GM18867 (cell line): ENCODE results near the gene NSF.
"Not testable (repeated sequence)": the region's sequence is repeated elsewhere in the genome, so short reads cannot be mapped to it uniquely, and the experiment has no call there.

ENCODE experiments used
- ATAC-seq: cut with Tn5 transposase; IDR thresholded peaks from one replicate; pipeline ENCODE4 v1.9.1; 2021; ENCODE audit warnings: mild to moderate bottlenecking, moderate library complexity; ENCODE audit not compliant: unreplicated experiment

The NSF gene

DNA sequence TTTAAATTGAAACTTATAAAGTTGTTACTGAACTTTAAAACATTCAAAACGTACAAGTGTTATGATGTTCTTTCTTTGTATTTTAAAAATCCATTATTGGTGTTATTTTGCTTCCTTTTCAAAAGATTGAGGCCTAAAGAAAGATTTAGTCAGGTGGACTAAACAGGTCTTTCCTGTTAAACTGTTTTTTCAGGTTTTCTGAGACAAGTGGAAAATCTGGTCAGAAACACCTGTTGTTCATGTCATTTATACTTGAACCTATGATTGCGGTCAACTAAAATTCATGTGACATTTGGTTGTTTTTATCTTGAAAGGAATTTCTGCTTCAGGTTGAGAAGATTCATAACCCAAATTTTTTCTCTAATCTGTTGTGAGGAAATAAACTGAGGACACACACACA is 108.5 kb downstream of the NSF start:
- ATAC-seq, result not testable (repeated sequence)

DNA sequence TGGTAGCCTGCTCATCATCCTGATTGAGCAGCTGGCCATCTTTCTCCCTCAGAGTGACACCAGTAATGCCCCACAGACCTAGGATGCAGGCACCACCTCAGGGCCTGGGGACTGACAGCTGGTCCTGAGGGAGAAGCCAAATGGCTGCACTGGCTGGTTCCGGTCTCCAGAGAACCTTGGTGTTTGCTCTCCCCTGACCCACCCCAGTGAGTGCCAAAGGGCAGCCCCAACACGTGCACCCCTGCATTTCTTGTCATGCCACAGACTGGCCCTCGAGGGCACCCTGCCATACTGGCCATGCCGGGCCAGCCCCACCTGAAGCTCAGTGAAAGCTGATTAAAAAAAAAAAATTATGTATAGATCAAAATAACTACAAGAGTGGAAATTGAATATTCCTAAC is 127.5 kb downstream of the NSF start:
- no peak for ATAC-seq

DNA sequence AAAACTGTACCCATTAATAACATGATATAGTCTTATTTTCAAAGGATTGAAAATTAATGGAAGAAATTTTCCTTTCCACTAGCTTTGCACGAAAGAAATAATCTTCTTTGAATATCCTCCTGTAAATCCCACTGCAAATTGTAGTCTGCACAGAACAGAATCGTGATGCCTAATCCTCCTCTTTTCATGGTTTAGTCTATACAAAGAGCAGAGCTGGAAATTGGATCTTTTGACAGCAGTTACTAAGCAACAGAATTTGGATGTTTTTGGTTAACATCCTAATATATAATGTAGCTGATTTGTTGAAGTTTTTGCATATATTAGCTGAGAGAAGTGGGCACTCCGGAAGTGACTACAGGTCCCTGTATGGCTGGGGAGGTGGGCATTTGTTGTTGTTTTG is 129.4 kb downstream of the NSF start:
- ATAC-seq, result no peak

DNA sequence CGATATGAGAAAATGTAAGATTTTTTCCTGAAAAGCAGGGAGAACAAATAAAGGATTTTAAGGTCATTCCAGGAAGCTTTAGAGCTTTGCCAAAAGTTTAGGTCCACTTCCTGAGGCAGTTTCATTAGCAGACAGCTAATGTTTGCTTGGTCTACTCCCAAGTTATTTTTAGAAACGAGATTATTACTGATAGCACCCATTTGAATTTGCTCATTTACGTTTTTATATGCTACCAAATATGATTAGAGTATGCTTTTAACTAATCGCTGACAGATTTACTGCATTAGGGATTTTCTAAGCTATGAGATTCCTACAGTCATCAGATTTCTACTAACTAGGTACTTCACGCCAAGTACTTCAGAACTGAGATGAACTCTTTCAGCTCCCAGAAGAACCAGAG is 129.9 kb downstream of the NSF start:
- no peak for ATAC-seq

DNA sequence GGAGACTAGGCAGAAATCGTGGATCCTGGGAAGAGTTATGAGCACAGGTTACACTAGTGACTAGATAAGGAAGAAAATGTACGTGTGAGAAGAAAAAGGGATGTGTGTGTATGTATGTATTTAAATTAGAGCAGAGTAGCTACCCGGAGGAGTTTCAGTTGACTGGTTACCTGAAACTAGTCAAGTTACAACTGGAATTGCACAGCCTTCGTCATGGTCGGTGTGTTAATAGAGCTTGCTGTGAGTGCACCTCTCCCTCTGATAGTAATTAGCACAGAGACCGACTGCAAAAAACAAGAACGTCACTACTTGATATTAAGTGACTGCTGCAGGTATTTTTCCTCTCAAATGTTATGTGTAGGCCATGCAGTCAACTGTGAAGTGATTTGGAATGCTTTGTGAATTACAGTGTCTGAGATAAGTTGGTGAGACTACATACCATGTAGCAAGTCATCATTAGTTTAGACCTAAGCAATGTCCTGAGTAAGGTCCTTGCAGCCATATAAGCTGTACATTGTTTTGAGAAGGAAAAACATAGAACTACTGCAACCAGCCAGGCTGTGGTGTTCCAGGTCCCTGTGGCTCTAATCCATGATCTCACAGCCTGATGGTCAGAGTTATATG is 132.3 kb downstream of the NSF start:
- ATAC-seq, result no peak

DNA sequence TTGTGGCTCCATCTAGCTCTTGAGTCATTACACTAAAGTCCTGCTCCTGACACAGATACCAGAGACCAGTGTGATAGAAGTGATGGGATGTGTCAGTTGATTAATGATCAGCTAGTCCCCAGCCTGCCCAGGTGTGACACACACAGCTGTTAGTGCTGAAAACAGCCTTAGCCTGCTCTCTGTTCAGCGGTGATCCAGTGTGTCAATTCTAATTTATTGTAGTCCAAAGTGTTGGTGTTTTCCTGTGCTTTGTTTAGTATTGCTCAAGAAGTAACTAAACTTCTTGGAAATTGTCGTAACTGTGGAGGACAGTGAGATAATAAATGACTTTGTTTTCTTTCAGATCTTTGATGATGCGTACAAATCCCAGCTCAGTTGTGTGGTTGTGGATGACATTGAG is 135.7 kb downstream of the NSF start:
- ATAC-seq, result no peak

DNA sequence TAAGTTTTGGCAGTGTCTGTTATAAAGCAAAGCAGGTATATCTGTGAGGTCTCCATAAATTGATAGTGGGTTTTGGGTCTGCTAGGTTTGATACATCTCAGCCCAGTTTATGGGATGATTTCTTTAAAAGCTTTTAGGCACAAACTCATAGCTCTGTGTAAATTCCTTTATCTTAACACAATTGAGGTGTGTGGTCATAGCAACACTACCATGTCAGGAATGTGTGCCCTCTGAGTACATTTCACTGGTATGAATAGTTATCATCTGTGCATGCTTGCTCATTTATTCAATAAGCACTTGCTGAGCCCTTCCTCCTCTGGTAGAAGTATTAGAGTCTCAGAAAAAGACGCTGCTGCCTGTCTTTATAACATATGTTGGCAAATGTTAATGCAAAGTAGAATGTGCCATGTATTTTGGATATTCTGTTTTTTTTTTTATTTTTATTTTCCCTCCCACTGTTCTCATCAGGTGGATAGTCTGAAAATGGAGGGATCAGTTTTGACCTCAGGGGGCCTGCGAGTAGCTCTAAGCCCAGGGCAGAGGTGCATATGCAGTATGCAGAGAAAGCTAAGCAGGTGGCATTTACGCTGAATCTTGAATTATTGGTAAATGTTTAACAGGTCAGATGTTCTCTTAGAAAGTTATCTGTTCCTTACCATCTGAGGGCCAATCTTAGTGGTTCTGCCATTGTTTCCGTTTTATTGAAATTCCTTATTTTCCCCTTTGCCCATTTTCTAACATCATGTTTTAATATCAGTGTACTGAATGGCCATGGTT is 137.3 kb downstream of the NSF start:
- no peak for ATAC-seq

DNA sequence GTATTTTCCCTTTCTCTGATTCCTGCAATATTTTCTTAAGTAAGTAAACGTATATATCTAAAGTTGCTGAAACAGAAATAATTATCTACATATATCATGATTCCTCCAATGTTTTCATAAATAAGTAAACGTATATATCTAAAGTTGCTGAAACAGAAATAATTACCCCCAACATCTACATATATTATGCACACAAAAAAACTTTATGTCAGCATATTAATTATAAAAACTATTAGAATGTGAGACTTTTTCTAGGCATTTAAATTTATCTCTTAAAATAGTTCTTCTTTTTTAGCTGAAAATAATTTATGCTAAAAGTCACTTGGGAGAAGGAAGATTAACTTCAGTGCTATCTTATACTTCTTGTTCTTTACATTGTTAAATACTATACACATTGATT is 139.6 kb downstream of the NSF start:
- no peak for ATAC-seq

DNA sequence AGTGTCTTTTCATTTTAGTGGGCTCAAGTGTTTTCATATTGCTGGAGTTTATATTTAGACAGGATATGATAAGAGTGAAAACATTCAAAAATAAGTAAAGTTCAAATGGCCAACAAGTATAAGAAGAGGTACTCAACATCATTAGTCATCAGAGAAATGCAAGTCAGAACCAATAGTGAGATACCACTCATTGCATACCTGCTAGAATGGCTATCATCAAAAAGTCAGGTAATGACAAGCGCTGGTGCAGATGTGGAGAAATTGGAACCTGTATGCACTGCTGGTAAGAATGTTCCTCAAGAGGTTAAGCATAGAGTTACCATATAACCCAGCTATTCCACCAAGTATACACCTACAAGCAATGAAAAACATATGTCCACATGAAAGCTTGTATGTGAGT is 140.2 kb downstream of the NSF start:
- no peak for ATAC-seq

DNA sequence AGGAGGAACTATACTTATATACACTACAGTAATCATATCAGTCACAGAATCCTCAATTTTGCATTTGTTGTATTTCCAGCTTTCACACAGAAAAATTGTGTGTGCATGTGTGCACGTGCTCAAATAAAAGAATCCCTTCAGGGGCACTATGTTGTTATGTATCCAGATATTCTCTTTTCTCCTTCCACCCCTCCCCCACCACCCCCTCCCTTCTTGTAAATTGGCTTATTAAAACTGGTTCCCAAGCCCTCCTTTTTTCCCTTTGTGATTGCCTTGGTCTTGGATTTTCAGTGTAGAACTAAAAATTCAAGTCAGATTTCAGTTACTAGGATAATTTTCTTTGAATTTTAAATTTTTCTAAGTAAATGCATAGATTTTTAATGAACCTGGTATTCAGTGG is 141.7 kb downstream of the NSF start:
- ATAC-seq, result no peak

DNA sequence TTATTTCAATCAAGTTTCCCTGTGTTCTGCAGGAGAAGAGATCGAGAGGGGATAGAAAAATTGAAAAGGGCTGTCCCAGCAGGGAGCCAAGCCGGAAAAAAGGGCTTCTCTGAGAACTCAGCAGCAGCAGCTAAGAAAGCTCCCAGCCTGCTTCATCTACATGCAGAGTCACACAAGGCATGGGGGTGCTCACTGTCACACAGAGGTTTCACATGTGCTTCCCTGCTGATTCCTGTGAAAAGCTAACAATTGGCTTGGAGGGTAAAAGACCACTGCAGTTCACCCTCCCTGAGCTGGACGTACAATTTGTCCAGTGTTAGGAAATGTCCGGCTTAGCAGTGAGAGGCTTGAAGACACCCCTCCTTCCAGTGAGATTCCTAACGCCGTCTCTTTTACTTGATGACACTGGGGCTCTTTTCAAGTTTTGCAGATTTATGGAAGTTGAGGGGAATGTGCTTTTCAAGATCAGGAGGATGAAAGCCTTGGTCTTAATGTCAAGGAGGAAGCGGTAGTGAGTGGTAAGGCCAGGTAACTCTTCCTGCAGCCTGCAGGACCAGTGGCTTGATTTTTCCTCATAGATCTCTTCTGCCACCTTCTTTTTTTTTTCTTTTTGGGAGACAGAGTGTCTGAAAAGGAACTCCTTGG is 142.4 kb downstream of the NSF start:
- ATAC-seq, result no peak

DNA sequence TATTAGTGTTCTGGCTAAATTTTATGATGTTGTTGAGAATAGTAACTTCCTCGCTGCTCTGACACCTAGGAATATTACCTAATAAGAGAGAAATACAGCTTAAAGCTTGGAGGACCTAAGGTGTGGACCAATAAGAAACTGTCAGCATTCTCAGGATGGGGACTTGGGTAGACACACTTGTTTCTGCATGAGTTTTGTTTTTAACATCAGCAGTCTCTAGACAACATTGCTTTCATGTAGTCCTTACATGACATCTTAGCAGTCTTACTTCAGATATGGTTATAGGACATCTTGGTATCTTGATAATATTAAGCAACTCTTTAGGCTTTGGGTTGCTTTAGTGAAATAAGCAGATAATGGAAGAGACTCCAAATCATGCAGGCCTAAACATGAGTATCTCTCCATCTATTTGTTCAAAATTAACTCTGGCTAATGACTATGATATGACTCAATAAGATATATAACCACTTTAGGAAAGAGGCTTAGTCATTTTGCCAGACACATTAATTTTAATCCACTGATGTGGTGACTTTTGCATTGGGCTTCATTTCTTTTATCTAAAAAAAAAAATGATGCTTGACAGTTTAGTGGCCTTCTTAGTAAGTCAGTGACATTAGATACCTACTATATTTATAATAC is 143.5 kb downstream of the NSF start:
- no peak for ATAC-seq

DNA sequence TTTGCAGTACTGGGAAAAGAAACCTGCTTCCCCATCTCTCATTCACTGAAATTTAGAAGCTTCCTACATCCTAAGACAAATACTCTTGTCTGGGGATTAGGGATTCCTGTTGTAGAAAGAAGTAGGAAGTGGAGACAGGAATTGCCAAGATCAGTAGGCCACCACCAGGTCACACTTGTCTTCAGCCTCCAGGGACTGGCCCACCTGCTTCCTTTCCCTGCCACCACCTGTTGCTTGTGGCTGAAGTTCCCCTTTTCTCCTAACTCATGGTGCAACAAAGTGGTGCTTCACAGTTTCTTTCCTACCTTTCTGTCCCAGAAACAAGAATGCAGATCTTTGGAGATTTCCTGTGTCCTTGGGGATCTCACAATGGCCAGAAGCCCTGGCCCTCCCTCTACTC is 145.6 kb downstream of the NSF start:
- ATAC-seq, result no peak

DNA sequence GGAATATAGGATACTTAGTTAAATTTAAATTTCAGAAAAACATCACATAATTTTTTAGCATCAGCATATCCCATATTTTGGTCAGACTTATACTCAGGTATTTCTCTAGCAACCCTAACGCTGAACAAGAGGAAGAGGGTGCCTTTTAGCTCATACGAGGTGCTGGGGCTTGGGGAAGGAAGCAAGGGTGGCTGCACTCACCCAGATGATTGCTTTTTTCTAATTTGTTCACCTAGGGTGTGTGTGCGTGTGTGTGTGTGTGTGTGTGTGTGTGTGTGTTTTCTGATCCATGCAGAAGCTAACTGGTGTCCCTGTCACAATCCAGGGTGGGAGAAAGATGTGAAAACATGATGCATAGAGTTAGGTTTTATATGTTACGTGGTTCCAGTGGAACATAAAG is 146.9 kb downstream of the NSF start:
- no peak for ATAC-seq

DNA sequence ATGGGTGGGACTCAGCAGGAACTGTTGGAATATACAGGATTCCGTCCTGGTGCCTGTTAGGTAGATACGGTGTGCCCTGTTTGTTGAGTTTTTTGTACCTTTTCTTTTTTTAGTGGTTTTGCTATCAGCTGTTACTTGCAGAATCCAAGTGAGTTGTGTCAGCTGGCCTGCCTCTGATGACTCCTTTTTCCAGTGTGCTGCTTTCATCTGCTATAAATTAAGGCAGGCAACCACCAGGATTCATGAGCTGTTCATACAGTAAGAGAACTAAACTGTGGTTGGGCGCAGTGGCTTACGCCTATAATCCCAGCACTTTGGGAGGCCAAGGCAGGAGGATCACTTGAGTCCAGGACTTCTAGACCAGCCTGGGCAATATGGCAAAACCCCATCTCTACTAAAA is 148.1 kb downstream of the NSF start:
- ATAC-seq, result no peak

DNA sequence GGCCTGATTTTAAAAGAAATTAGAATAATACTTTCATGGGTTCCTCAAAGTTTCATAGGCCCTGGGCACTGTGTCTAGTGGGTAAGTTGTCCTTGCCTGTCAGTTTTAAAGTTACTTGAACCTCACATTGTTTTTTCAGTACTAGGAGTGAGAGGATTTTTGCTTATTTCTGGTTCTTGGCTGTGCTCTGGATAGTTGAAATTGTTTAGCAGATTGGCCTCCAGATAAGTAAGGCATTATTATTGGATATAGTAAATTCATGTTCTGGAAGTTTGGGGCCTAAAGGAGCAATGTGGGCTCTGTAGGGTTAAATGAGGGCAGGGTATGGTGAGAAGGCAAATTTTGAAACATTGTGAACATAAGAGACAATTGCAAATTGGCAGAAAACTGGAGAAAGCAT is 149.5 kb downstream of the NSF start:
- no peak for ATAC-seq

DNA sequence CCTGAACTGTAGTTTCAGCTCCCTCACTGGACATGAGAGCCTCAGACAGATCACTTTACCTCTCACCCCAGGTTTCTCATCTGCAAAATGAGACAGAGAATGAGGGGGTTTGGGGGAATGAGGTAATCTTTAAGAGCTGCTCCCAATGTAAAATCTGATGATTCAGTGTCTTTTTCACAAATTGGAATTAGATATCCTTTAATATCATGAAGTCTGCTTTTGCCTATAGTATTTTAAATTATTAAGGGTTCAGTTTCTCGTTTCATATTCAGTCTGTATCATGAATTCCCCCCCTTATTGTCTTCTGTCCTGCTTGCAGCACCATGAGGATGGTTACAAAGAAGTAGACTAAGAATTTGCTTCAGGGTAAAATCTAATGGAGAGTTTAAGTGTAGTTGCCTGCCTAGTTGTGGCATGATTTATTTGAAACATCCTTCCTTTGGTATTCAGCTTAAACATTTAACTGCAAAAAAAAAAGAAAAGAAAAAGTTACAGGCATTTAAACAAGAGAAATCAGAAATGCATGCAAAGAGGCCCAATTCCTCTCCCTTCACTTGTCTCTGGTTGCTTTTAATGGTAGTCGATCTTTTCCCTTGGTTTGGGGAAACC is 150.8 kb downstream of the NSF start:
- ATAC-seq, result no peak

DNA sequence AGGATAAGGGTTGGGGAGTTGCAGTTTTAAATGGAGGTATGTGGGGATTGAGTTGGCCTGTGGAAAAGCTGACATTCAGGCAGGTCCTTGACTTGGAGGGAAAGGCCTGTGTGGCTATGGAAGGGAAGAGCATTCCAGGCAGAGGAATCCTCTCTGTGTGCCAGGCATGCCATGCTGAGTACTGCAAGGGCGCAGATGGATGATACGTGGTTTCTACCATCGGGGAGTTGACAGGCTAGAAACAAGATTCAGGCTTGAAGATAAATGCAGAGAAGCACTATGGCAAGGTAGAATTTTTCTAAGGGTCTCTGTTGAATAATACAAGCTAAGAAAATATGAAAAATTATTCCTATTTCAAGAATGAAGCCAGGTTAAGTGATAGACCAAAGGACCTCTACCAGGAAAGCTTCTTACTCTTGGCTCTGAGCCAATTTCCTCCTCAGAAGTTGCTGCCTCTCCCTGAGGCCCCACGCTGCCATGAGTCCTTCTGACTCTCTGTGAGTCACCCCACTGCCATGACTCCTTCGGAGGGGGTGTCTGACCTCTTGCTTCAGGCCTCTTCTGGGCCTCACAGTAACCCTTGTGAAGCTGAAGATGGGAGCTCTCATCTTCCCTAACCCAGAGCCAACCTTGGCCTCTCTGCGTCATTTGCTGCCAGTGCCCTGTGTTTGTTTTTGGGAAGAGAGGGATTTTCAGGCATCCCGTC is 152.2 kb downstream of the NSF start:
- ATAC-seq, result no peak

DNA sequence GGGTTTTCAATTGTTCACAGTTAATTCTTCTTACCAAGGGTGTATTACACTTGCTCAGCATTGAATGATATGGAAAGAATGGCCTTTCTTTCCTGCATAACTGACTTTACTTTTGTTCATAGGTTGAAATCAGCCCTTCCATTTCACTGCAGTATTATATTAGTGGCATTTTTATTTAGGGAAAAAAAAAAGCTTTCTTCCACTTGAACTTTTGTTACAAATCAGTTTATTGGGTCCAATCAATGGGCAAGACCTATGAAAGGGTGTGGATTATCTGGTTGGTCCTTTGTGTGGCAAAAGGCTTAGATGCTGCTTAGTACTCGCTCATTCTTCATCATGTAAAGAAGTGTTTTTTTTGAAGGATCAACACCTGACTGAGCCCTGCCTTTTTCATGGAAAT is 154.0 kb downstream of the NSF start:
- ATAC-seq, result no peak

DNA sequence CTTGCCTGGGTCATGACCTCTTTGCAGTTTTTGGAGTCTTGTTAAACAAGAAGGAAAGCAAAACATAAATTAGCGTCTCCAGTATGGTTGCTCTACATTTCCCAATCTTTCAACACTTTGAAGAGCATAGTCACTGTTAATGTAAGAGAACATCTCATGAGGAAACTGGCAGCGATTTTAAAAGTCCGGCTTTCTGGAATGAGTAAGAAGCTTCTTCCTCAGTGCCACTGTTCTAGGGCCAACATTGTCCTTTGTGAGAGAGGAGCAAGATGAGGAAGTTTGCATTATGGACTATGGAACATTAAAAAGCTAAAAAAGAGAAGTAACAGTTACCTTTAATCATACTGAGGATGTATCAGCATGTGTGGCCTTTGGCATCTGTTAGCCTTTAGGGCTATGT is 154.9 kb downstream of the NSF start:
- ATAC-seq, result no peak

DNA sequence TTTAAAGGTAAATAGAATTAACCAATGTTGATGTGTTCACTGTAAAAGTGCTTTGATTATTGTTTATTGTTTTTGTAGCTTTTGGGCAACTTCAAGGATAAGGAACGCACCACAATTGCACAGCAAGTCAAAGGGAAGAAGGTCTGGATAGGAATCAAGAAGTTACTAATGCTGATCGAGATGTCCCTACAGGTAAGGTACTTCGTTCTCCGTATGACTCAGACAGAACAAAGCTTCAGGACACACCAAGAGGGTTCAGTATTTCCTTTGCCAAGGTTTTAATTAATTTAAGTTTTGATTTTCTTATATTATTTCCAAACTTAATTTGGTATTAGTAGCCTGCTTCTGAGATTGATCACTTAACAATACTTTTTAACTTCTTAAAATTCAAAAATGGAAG is 161.0 kb downstream of the NSF start:
- ATAC-seq, result no peak
